Posterior vena cava (tissue), 2 donors: ENCODE measurements around the gene ELP4. TPM values are rescaled to one million over a fixed set of nuclear protein-coding genes. Genes with fewer than 3 reads are reported as not detected.
A peak's percentile ranks its signal among the peaks of the same experiment; 100 is the strongest.

ENCODE experiments used
- DNase-seq: peaks from one replicate; pipeline ENCODE4 v3.0.0-alpha.2; 2020; ENCODE audit warnings: low spot score
- intact Hi-C, 2 donors: fragments of 100-400 bp; cut with DNase I; formaldehyde crosslinking; loops; one replicate each; pipeline versions ENCODE4 v1.14.1 to v1.14.2; 2022 to 2023
- total RNA-seq, 2 donors: library from RNA; stranded (reverse); fragmentation: NEBNext Ultra II Directional; extraction: Animal tissue kit (Norgen Biotek cat#: 25700); gene quantifications; one replicate each; pipeline ENCODE4 v1.2.1, GENCODE V29; 2021
- donor health status: DM: yes; HTN: yes; CAD: no.
- donor health status: DM: yes; HTN: yes; CAD: no.

ELP4 gene
- total RNA-seq, 2 donors from 2014 or later, result 14.3 to 15.7 TPM

GRCh38 chr11:31804312-31805036 lies 294.9 kb downstream of the ELP4 start:
- intact Hi-C loops, result no loop called here
- DNase-seq, result no peak

- intact Hi-C loops, result no loop called here
- DNase-seq, result no peak
These were observed 295.6 kb downstream of the ELP4 start for GRCh38 chr11:31805037-31805628.

- intact Hi-C loops, result no loop called here
- DNase-seq, result no peak
These were observed 296.1 kb downstream of the ELP4 start for GRCh38 chr11:31805629-31806185.

DNA sequence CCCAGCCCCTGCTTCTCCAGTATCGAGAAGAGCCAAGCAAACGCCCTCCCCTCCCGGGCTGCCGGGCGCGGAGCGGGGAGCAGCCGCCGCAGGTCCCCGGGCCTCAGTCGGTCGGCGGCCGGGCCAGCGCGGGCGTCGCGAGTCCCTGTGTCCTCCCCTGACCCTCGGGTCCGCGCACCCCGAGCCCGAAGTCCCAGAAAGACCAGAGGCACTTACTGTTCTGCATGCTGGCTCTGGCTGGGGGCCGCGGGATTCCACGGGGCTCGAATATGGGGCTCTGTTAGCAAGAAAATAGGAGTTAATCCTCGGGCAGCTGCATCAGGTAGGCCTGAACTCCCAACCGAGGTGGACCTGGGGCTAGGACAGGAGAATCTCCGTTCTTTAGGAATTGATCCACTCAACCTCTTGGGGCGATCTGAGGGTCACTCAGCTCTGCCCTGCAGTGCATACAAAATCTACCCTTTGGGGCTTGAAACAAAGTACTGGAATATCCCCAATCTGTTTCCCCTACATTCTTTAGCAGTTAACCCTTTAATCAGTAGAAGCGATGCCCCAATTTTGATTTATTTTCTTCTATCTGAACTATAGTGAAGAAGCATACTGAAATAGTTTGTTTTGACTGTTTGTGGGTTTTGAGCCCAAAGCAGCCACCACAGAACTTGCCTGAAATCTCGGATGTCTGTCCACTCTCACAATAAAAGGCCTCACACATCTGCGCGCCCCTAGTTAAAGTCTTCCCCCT lies 296.8 kb downstream of the ELP4 start:
- no peak for DNase-seq

DNA sequence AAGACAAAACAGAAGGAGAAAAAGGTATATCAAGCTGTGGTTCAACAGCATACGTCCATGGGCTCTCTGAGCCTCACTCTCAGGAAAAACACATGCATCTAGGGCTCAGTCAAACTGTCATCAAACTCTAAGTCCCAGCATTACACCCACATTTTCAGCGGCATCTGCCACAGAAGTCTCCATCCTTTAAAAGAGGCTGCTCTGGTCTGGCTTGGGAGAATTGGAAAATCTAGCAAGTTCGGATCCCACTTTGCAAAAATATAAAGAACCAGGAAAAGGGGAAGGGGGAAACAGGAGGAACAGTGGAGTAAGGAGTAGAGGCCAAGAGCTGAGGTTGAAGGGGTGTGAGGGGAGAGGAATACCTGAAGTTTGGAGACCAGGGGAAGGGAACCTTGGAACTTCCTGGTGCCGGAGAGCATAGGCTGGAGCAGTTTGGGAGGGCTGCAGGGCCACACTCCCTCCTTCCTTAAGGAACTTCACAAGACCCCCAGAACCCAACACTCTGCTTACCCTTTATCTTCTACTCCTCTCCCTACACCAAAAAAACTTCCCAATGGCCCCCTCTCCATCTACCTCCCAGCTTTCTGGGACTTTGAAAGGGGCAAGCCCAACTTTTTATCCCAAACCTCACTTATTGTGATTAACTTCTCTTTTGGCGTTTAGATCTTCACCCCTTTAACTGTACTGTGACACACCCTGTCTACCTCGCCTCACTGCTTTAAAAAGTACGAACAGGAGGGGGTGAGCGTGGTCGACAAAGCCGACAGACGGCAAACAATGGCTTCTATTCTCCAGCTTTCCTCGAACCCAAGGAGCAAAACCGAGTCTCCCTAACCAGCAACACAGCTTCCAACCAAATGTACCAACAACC lies 297.6 kb downstream of the ELP4 start:
- no peak for DNase-seq
- intact Hi-C loops, result no loop called here

More for the DNA sequence above, 296.8 kb downstream of the ELP4 start:
- intact Hi-C loops, result no loop called here

DNA sequence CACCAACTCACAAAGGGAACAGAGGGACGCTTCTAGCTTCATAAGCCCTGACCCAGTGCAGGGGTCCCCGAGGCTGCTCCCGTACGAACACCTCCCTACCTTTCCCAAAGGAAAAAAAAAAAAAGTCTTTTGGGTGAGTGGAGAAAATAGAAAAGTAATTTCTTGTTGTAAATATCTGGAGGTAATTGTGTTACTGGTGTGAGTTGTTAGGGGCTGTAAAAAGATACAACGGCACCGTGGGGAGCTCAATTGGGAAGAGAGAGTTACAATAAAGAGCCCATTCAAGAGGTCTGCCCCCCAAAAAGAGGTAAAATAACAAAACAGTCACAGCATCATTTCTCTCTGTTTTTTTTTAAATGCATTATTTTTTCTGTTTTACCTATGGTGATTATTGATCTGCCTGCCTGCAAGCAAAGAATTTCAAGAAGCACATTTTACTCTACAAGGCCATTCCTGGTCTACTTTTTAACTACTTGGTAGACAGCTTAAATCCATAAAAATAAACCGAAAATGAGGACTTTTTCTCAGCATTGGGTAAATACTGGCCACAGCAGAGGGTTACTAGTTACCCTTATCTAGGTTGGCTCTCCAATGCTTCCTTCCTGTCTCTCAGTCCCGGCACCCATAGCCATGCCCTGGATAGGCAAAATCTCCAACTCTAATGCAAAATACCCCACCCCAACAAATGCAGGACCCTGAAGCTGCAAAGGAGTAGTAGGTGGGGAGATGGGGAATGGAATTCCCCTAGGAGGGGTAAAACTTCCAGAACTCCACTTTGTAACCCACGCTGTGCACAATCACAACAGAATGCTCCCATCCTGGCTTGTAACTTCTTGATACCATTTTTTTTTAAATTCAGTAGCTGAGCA lies 298.5 kb downstream of the ELP4 start:
- intact Hi-C loops, result no loop called here
- DNase-seq, result no peak

DNA sequence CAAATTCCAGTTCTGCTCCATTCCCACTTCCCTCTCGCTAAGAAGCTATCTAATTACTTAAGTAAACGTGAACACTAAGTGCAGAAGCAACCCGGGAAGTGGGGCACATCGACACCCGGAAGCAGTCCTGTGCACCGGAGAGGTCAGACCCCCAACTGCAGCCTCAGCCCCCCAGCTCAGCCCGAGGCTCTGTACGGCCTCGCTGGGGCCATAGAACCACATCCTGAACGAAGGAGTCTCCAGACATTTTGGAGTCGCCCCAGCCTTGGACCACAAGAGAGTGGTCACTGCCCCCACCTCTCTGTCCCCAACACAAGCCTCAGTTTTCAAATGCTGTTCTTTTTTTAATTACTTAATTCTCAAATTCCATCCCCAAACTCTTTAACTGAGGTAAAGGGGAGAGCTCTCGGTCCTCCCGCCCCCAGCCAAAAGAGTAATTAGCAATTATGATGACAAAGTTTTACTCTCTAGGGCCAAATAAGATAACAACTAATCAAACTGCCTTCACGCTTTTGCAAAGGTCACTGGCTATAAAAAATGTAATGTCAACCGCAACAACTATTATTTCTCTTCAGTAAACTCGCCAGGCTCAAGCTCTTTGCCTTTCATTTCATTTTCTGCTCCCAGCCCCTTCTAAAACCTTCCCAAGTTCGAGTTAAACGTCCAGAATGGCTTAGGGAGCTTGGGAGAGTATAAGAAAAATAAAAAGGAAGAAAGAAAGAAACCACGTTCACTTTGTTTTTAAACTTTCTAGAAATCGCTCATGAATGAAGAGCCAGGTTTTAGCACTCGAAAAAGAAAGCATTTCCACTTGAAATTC lies 299.4 kb downstream of the ELP4 start:
- intact Hi-C loops, result no loop called here
- no peak for DNase-seq

DNA sequence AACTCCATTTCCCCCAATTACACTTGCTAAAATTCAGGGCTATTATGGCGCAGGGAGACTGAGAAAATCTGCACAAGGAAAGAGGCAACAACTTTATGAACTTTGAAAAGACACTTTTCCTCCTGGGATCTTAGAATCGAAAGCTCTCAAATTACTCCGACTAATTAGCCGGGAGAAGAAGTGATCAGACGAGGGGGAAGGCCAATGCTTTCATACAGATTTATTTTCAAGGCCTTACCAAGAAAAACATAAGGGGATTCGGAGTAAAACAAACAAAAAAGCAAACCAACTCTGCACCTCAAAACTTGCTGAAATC lies 299.9 kb downstream of the ELP4 start:
- intact Hi-C loops, result no loop called here
- no peak for DNase-seq

DNA sequence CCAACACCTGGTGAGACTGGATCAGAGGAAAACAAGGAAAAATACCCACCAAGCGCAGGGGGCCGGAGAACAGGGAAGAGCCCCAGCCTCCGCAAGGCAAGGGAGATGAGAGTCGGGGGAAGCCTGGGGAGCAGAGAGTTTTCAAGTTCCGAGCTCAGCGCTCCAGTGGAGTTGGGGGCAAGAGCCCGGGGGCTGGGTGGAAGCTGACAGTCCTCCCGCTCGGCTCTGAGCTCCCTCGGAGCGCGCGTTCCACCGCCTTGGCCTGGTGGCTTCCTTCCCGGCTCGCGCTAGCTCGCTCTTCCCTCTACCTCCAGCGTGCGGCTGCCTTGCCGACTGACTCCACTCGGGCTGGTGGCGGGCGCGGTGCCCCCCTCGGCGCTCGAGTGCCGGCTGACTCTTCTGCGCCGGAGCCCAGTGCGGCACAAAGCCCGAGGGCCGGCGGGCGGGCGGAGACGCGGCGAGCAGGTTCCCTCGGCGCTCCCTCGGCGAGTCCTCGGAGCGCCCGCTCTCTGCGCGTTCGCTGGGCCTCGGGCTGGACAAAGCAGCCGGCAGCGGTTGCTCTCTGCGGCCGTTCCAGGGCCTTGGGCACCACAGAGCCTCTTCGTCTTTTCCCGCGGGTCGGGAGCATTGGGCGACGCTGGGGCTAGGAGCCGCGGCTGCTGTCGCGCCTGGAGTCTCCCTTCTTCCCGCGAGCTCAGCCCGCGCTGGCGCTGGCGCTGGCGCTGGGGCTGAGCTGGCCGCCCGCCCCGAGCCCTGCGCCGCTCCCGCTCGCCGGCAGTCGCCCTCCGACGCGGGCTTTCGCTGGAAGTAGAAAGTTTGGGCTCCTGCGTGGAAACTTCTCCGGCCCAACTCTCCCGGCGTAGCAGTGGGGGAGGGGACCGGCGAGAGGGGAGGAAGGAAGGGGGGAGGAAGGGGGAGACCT lies 300.6 kb downstream of the ELP4 start:
- intact Hi-C loops, result no loop called here
- peak; percentile 84 for DNase-seq

GRCh38 chr11:31810779-31811647 lies 301.4 kb downstream of the ELP4 start, which contains the start of gene PAX6:
Gene PAX6, minus strand, starts transcription at chr11:31811322. Its CDS starts 4,911 bp downstream, at chr11:31806411.
- peak; percentile 89 for DNase-seq
- intact Hi-C loops, result no loop called here

GRCh38 chr11:31812383-31813381 lies 303.1 kb downstream of the ELP4 start:
- intact Hi-C loops, result no loop called here
- DNase-seq, result no peak

DNA sequence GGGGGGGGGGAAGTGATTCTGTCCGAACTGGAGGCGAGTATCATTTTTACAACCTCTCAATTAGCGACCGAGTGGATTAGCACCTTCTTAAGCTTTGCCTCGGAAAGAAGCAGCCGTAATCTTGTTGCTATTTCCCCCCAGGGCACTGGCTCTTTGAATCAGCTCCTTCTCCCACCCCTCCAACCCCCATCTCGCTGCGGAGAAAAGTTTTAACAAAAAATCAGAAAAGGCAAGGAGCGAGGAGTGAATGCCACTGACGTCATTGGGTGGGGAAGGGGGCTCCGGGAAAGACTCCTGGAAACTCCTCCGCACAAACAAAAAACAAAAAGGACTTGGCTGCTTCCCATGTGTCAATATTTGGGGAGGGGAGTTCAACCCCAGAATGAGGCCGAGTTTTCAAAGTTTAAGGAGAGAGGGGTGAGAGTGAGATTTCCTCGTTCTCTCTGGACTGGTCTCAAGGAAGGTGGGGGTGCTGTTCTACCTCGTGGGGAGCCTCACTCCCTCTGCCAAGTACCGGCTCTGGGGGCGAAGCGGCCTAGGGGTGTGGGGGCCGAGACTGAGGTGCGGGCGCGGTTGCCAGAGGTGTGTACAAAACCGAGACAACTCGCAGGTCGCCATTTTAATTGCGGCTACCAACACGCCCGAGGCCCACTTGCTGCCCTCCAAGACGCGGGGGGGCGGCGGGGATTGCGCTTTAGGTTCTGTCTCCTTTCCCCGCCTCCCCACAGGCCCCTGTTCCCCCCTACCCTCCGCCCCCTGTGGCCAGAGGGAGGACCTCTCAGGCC lies 304.0 kb downstream of the ELP4 start:
- intact Hi-C loops, result no loop called here
- no peak for DNase-seq

- intact Hi-C loops, result no loop called here
- DNase-seq, result no peak
These were observed 304.8 kb downstream of the ELP4 start for GRCh38 chr11:31814176-31814868.
